LNCaP clone FGC (cell line): ENCODE data around the gene ATRN.

ENCODE experiments used
- DNase-seq: peaks from one replicate; pipeline ENCODE4 v3.0.0-alpha.2; 2011; ENCODE audit warnings: low read depth
- H3K4me3 ChIP-seq: 2 replicates; pipeline ENCODE4 v1.5.1; 2011; ENCODE audit warnings: mild to moderate bottlenecking, low read depth, low read length, control low read depth
- TF ChIP-seq, protein P1 (sequence below): IDR thresholded peaks from 2 replicates; pipeline ENCODE4 v1.5.1; 2012; ENCODE audit warnings: mild to moderate bottlenecking; ENCODE audit not compliant: control insufficient read depth, insufficient read depth; ENCODE audit errors: extremely low read depth

The ATRN gene

GRCh38 chr20:3433744-3434143 is 37.1 kb upstream of the ATRN start:
- H3K4me3 ChIP-seq = no peak overlapping the region
- DNase-seq = no peak
- TF ChIP-seq, protein P1, sequence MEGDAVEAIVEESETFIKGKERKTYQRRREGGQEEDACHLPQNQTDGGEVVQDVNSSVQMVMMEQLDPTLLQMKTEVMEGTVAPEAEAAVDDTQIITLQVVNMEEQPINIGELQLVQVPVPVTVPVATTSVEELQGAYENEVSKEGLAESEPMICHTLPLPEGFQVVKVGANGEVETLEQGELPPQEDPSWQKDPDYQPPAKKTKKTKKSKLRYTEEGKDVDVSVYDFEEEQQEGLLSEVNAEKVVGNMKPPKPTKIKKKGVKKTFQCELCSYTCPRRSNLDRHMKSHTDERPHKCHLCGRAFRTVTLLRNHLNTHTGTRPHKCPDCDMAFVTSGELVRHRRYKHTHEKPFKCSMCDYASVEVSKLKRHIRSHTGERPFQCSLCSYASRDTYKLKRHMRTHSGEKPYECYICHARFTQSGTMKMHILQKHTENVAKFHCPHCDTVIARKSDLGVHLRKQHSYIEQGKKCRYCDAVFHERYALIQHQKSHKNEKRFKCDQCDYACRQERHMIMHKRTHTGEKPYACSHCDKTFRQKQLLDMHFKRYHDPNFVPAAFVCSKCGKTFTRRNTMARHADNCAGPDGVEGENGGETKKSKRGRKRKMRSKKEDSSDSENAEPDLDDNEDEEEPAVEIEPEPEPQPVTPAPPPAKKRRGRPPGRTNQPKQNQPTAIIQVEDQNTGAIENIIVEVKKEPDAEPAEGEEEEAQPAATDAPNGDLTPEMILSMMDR = no peak

DNA sequence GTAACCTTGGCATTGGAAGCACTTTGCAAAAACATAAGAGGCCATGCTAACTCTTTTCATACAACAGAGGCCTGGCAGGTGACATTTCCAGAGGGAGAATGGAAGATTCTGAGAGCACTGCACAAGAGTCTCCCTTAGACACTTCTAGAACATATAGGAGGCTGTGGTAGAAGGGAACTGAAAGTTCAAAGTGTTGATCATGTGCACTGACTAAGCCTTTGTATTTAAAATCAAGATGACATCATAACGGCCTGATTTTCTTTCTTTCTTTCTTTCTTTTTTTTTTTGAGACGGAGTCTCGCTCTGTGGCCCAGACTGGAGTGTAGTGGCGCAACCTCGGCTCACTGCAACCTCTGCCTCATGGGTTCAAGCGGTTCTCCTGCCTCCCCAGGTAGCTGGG is 36.6 kb upstream of the ATRN start:
- no peak overlapping the region for H3K4me3 ChIP-seq
- no peak for DNase-seq
- TF ChIP-seq, protein P1 = no peak

DNA sequence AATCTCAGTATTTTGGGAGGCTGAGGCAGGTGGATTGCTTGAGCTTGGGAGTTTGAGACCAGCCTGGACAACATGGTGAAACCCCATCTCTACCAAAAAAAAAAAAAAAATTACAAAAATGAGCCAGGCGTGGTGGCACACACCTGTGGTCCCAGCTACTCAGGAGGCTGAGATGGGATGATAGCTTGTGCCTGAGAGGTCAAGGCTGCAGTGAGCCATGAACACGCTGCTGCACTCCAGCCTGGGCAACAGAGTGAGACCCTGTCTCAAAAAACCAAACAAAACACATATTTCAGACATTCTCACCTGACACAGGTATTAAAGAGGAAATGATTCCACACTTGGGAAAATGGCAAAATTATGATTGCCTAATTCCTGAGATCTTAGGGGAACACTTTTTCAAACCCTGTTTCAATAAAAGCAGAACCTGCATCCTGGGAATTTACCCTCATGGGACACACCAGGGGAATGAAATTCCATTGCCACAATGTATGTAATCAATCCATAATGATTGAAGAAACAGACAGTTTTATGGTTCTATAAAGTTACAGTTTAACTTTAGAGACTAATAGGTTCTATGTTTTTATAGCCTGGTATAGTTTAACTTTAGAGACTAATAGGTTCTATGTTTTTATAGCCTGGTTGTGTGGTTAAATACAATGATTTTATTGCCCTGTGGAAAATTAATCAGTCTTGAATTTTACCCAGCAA is 33.8 kb upstream of the ATRN start:
- TF ChIP-seq, protein P1 = no peak
- peak; percentile 11 for DNase-seq

GRCh38 chr20:3446779-3447178 is 24.0 kb upstream of the ATRN start:
- no peak overlapping the region for H3K4me3 ChIP-seq
- peak; percentile 21 for DNase-seq
- TF ChIP-seq, protein P1 = no peak

More for the DNA sequence above, 33.8 kb upstream of the ATRN start:
- no peak overlapping the region for H3K4me3 ChIP-seq

- TF ChIP-seq, protein P1 = no peak
- DNase-seq = no peak
- H3K4me3 ChIP-seq = no peak overlapping the region
These were observed 23.5 kb upstream of the ATRN start for GRCh38 chr20:3447321-3447720.

DNA sequence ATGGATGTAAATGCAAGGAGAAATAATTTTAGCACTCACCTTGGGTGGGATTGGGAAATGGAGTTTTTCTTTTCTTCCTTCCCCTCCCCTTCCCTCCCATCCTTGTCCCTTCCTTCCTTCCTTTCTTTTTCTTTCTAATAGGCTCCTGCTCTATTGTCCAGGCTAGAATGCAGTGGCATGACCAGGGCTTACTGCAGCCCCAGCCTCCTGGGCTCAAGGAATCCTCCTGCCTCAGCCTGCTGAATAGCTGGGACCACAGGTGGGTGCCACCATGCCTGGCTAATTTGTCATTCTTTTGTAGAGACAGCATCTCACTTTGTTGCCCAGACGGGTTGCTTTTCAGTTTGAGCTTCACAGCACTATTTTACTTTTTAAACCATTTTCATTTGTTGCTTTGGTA is 21.5 kb upstream of the ATRN start:
- TF ChIP-seq, protein P1 = no peak
- H3K4me3 ChIP-seq = no peak overlapping the region
- no peak for DNase-seq

GRCh38 chr20:3452136-3452535 is 18.7 kb upstream of the ATRN start:
- DNase-seq = no peak
- H3K4me3 ChIP-seq = no peak overlapping the region
- TF ChIP-seq, protein P1 = no peak
